ENCODE data around the gene MAP4K4. TPM values are rescaled to one million over a fixed set of nuclear protein-coding genes. Genes with fewer than 3 reads are reported as not detected.

MAP4K4 gene
- total RNA-seq, 1 experiment from 2014 or later, result 132 TPM

GRCh38 chr2:101725038-101725437 is 27.5 kb downstream of the MAP4K4 start:
- H4K91ac ChIP-seq (ENCODE audit: insufficient read length, low read depth, low read length), result no peak overlapping the region
- no peaks in the 10 kb centered on the region for H4K20me1 ChIP-seq (ENCODE audit: control insufficient read depth, insufficient read depth, insufficient read length)
- H3K27me3 Mint-ChIP-seq (ENCODE audit: low read depth), result no peaks in the 10 kb centered on the region
- H3K14ac ChIP-seq (ENCODE audit: insufficient read depth, low read length), result no peak overlapping the region
- H3K4me2 ChIP-seq (ENCODE audit: insufficient read depth, insufficient read length, low read length), result no peak overlapping the region
- peaks cover 48 to 49% of the 10 kb centered on the region in 2 experiments for H3K4me1 Mint-ChIP-seq
- no peak overlapping the region for H2BK5ac ChIP-seq (ENCODE audit: insufficient read length, low read length)
- H3K9ac ChIP-seq (ENCODE audit: extremely low read depth, insufficient read length, low read length), result no peak overlapping the region
- H3K4me3 Mint-ChIP-seq, result no peak overlapping the region
- H3K27ac ChIP-seq (ENCODE audit: insufficient read length, low read depth, low read length), result no peak overlapping the region
- no peak for TF ChIP-seq CTCF (conservative IDR thresholded peaks at IDR 0.05)
- H3K79me1 ChIP-seq (ENCODE audit: insufficient read depth, low read depth, low read length, poor library complexity, severe bottlenecking), result peaks cover 16% of the 10 kb centered on the region
- no peak overlapping the region for H2AFZ ChIP-seq (ENCODE audit: low read length)
- no peaks in the 10 kb centered on the region; a peak in 3 of 7 replicates for H3K36me3 Mint-ChIP-seq (ENCODE audit: insufficient read depth in 1 of 3, low read depth in 3 of 3)
- H4K8ac ChIP-seq (replicated peaks; ENCODE audit: insufficient read length, low read depth, low read length), result no peak overlapping the region
- H4K5ac ChIP-seq (ENCODE audit: insufficient read length, low read depth, low read length), result no peak overlapping the region
- H3K27me3 ChIP-seq (ENCODE audit: insufficient read depth, low read length), result no peaks in the 10 kb centered on the region
- H3K9me3 Mint-ChIP-seq, result no peaks in the 10 kb centered on the region
- no peak overlapping the region for H2BK120ac ChIP-seq (ENCODE audit: low read depth, low read length, poor library complexity, severe bottlenecking)
- H3K9me3 ChIP-seq (ENCODE audit: control insufficient read depth, low read depth, low read length), result no peaks in the 10 kb centered on the region
- no peak overlapping the region for H2BK12ac ChIP-seq (ENCODE audit: insufficient read length, low read depth, low read length)
- no peak overlapping the region for H3K18ac ChIP-seq (ENCODE audit: insufficient read length, low read depth, low read length)
- no peak overlapping the region for H2BK15ac ChIP-seq (ENCODE audit: low read depth, low read length)
- H3K27ac Mint-ChIP-seq, result no peak overlapping the region
- no peak overlapping the region for H3T11ph ChIP-seq (ENCODE audit: low read length)
- H3K56ac ChIP-seq (ENCODE audit: insufficient read length, low read depth, low read length), result no peak overlapping the region
- H3K4me1 ChIP-seq (ENCODE audit: insufficient read depth, low read length), result peaks cover 6% of the 10 kb centered on the region; the same call in 1 of the 2 replicates
- no peak overlapping the region for H2BK20ac ChIP-seq (ENCODE audit: low read depth, low read length, poor library complexity, severe bottlenecking)
- no peaks in the 10 kb centered on the region for H3K23me2 ChIP-seq (ENCODE audit: insufficient read length, low read depth, low read length, poor library complexity, severe bottlenecking)
- peaks cover 43% of the 10 kb centered on the region; the same call in 1 of the 2 replicates for H3K79me2 ChIP-seq (ENCODE audit: insufficient read depth, low read length)
- no peak for DNase-seq
- H3K4ac ChIP-seq (ENCODE audit: low read depth, low read length), result no peak overlapping the region
- H3K23ac ChIP-seq (ENCODE audit: insufficient read length, low read depth, low read length), result no peak overlapping the region
- H2AK5ac ChIP-seq (ENCODE audit: insufficient read length, low read length), result no peak overlapping the region
- no CpG with 5 or more reads among the region's 3 CpGs for whole genome bisulfite sequencing (ENCODE audit: extremely low coverage, insufficient read length, low lambda C conversion rate)

Data from H9 (cell line).